ENCODE data around the gene RARG. TPM values are rescaled to one million over a fixed set of nuclear protein-coding genes. Genes with fewer than 3 reads are reported as not detected.
"Not testable (repeated sequence)": the region's sequence is repeated elsewhere in the genome, so short reads cannot be mapped to it uniquely, and the experiment has no call there.

RARG gene
- total RNA-seq, 1 donor from 2014 or later, result 5.8 TPM

DNA sequence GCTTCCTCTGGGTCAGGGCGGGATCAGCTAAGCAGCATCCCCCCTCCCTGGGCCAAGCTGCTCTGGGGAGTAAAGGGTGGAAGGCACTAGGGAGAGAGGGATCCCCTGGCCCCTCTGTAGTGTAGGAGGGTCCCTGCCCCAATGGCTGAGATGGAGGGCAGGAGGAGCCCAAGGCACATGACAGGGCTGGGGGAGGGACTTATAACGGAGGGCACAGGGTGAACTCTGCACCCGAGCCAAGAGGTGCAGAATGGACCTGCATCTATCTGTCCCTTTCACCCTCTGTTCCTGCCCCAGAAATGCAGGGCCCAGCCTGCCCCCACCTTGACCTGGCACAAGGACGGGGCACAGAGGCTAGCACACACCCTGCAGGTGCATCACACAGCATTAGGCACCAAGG, 21.2 kb downstream of the RARG start:
- no peak for DNase-seq (ENCODE audit: low spot score)

DNA sequence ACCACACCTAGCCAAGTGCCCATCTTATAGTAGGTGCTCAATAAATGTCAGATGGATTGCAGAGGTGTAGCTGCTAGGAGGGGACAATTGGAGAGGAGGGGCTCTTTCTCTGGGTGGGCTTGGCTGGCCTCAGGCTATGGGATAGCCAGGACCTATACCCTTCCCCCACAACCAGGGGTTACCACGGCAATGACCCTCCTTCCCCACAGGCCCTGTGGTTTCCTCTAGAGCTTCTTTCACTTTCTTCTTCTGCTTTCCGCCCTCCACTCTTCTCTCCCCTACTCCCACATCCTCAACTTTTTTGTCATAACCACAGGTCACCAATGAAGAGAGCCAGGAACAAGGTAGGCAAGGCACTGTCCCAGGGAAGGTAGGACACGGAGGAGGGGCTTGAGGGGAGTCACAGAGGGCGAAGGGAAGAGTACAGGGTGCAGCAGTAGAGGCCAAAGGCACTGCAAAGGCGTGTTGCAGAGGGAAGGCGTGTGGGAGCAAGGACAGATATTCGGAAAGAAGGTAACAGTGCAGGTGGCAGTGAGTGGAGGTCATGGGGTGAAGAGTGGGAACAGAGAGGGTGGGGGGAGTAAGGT, 23.0 kb downstream of the RARG start:
- no peak for DNase-seq (ENCODE audit: low spot score)

DNA sequence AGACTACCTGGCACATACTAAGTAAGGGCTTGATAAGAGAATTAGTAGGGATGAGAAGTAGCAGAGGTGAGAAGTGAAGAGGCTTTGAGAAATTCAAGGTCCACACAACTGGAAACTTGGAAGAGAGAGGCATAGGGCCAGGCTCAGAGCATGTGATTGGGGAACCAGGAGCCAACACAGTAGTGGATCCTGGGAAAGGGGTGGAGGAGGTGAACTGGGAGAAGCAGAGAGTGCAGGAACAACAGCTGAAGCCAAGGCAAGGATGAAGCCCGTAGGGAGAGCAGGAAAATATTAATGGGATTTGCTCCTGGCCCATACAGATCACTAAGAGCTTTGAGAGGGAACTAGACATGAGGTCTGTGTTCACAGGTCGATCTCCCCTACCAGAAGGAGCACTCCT, 23.6 kb downstream of the RARG start:
- no peak for DNase-seq (ENCODE audit: low spot score)

DNA sequence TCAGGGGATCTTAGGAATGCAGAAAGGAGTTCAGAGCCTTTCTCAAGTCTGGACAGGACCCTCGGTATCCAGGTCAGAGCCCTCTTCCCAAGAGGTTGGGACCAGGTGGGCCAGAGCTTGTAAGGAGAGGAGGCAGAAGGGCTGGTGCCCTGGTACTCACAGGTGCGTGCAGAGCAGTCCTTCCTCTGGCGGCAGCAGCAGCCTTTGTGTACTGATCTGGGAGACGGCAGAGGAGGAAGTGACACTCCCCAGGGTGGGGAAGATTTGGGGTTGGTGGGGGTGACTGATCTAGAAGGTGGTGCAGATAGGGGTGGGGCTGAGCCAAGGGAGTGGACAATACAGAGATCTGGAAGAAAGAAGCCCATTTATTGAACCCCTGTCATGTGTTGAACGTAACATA, 25.0 kb downstream of the RARG start, which contains the start of gene ITGB7:
Gene ITGB7, minus strand, starts transcription at position 210 of the 400 bp plus-strand sequence. CDS start 6,808 bp downstream, outside the sequence.
- no peak for DNase-seq (ENCODE audit: low spot score)

DNA sequence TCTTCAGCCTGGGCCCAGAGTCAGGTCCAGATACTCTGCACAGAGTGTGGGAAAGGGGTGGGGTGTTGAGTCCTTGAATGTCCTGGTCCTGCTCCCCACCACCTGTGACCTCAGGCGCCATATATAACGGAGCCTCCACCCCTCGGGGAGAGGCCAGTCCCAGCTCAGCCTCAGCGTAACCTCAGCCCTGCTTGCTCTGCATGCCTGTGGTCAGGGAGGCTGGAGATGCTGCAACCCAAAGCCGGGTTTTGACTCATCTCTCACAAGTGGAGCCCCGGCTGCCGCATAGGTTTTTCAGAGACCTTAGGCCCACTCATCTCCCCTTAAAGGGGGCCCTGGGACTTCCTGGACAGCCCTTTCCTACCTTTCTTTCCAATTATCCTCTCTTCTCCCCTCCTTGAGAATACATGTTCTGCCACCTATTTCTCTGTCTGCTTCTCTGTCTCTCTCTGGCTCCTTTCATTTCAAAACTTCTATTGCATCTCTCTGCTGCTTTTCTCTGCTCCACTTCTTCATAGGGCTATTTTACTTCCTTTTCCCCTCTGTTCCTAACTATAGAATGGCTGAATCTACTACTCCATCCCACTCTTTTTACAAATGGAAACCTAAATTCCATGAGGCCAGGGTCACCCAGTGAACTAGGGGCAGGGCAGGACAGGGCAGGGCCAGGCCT, 26.1 kb downstream of the RARG start:
- DNase-seq (ENCODE audit: low spot score), result peak; percentile 53

DNA sequence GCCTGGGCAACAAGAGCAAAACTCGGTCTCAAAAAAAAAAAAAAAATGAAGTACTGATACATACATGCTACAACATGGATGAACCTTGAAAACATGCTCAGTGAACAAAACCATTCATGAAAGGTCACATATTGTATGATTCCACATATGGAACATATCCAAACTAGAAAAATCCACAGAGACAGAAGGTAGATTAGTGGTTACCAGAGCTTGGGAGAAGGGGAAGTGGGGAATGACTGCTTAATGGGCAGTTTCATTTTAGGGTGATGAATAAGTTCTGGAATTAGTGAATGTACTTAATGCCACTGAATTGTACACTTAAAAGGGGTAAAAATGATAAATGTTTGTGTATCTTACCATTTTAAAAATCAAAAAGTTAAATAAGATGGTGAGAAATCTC, 27.7 kb downstream of the RARG start:
- DNase-seq (ENCODE audit: low spot score), result no peak

DNA sequence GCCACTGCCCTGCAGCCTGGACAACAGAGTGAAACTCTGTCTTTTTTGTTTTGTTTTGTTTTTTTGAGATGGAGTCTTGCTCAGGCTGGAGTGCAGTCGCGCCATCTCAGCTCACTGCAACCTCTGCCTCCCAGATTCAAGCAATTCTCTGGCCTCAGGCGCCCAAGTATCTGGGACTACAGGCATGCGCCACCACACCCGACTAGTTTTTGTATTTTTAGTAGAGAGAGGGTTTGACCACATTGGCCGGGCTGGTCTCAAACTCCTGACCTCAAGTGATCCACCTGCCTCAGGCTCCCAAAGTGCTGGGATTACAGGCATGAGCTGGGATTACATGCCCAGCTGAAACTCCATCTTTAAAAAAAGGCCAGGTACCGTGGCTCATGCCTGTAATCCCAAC, 29.7 kb downstream of the RARG start:
- DNase-seq (ENCODE audit: low spot score), result not testable (repeated sequence)

DNA sequence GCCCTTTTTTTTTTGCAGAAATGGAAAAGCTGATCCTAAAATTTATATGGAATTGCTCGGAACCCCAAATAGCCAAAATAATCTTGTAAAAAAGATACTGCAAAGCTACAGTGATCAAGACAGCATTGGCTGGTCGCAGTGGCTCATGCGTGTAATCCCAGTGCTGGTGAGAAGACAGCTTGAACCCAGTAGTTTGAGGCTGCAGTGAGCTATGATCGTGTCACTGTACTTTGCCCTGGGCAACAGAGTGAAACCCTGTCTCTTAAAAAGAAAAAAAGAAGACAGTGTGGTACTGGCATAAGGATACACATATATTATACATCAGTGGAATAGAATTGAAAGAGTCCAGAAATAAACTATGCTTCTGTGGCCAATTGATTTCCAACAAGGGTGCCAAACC, 30.4 kb downstream of the RARG start:
- no peak for DNase-seq (ENCODE audit: low spot score)

DNA sequence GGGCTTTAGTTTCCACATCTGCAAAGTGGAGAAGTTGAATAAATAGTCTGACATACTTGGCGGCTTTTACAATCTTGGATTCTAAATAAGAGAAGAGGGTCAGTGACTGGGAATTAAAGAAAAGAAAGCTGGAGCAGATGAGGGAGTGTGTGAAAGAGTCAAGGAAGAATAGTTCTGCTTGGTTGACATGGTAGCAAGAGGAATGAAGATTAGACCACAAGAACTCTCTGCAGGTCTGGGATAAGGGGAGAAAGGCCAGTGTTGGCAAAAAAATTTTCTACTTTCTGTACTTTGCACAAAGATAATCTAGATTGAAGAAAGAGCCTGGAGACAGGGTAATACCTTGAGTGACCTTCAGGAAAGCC, 30.9 kb downstream of the RARG start:
- no peak for DNase-seq (ENCODE audit: low spot score)

DNA sequence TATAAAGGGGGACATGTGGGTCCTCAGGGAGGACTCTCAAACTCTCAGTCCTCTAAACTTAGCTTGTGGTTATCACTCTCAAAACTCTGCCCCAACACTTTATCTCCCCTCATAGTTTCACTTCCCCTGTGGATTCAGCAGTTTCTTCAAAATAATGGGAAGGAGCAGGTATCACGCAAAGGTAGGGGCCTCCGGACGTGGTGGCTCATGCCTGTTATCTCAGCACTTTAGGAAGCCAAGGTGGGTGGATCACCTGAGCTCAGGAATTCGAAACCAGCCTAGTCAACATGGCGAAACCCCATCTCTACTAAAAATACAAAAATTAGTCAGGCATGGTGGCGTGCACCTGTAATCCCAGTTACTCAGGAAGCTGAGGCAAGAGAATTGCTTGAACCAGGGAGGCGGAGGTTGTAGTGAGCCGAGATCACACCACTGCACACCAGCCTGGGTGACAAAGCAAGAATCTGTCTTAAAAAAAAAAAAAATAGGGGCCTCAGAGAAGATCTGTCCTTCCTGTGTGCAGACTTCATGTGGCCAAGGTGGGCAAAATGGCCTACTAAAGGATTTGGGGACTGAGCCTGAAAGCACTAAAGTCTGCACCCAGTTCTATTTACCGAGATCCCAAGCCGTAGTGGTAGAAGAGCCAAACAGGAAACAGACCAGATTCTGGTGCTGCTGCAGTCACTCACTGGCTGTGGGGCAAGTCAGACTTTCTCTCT, 31.4 kb downstream of the RARG start:
- DNase-seq (ENCODE audit: low spot score), result no peak

DNA sequence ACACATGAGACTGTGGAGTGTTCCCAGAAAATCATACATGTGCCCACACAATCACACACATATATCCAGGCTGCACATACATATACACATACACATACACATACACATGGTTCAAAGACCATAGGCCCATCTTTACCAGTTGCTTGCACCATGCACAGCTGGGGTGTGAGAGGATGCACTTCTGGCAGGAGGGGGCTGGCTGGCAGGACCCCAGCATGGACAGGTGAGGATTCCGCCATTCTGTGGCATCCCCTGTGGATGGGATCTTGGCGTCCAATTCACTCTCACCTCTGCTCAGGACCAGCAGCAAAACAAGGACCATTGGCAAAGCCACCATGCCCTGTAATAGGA, 31.9 kb downstream of the RARG start:
- no peak for DNase-seq (ENCODE audit: low spot score)

DNA sequence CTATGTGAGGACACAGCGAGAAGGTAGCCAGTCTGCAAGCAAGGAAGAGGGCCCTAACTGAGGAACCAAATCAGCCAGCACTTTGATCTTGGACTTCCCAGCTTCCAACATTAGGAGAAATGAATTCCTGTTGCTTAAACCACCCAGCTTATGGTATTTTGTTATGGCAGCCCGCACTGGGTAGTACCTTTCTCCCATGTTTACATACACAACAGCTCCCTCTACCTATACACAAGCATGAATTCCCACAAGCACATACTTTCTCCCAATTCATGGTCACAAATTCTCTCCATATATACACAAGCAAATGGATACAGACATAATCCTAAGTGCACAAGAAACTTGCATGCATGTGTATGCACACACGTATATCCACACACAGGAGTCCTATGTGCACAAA, 32.3 kb downstream of the RARG start:
- no peak for DNase-seq (ENCODE audit: low spot score)

DNA sequence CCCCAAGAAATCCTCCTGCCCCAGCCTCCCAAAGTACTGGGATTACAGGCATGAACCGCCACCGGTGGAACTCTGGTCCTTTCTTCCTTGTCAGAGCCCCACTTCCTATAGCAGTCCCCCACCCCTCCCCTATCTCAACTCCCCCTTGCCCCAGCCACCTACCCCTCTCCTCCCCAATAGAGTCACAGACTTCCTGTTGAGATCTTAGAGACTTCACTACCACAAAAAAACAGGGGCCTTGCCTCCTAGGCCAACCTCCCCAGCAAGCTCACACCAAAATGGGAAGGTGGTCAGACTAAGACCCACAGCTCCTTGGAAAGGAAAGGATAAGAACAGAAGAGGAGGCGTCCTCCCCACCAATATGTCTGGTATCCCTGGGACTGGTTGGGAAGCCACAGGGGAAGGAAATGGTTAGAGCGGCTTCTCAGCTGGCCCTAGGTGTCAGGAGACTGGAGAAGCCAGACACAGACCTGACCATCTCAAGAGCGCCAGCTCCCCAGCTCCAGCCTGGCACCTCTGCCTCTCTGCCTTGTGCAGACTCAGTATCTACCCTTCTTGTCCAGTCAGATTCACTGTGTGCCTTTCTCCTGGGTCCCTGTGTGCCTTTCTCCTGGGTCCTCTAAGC, 33.4 kb downstream of the RARG start:
- DNase-seq (ENCODE audit: low spot score), result no peak

DNA sequence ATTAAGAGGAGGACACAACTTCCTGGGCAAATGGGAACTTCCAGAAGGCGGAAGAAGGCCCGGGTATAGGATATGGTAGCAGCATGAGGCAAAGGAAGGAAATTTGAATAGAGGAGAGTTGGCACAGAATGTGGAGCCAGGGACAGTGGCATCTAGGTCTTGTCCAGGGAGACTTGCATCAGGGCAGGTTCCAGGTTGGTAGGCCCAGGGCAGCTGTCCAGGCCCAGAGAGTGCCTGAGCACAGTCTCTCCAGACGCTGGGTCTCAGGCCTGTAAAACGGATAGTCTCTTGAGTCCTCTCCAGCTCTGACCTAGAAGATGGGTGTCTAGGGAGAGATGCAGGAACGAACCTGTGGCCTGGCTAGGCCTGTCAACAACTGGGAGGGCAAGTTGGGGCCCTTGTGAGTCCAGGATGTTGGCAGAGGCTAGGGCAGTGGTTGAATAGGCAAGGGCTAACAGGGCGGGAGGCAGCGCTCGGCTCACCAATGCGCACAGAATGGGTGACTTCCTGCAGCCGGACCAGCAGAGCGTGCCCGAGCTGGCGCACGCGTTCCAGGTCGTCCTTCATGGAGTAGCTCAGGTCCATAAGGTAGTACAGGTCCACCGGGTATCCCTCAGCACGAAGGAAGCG, 34.9 kb downstream of the RARG start:
- no peak for DNase-seq (ENCODE audit: low spot score)

DNA sequence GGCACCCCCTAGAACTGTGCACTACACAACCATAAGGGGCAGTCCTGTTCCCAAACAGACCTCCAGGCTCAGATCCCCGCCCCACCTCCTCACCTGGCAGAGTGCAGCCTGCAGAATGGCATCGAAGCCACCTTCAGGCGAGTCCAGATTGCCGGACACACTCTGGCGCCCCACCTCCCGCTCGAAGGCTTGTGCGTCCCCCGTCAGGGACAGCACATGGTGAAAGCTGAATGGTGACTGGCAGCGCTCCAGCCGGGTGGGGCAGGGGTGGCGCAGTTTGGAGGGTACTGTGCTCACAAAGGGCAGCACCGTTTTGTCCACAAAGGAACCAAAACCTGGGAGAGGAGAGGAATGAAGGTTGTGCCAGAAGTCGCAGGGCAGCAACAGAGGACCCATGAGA, 35.5 kb downstream of the RARG start:
- DNase-seq (ENCODE audit: low spot score), result no peak

DNA sequence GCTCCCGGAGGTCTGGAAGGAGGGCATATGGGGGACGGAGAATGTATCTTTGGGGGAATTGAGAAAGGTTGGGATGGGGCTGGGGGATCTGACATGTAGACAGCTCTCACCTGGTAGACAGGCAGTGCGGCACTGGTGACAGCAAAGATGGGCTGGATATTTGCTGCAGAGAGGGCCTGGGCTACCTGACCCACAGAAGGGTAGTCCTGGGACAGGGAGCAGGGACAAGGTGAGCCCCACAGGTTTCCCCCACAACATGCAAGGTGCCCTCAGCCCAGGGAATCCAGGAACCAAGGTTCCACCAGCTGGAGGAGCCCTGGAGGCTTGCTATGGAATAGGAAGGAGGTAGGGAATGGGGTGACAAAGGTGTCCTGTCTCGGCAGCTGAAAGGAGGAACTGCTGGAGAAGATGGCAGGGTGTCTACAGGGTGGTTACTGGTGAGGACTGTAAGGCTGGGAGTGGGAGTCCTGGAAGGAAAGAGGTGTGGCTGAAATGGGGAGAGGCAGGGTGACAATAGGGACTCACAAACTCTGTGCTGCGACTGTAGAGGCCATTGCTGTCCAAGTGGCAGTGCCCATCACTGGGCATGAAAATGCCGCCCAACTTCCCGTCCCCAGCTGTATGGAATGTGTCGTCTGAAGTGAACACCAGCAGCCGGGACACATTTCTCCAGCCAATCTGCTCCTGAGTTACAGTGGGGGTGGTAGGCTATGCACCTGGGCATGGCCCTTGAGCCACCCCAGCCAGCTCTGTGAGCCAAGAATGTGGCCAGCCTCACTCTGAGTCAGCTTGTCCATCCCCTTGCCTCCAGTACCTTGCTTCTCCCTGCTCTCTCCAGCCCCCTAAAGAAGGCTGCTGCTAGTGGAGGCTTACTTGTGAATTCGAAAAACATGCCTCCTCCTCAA, 36.2 kb downstream of the RARG start:
- no peak for DNase-seq (ENCODE audit: low spot score)

DNA sequence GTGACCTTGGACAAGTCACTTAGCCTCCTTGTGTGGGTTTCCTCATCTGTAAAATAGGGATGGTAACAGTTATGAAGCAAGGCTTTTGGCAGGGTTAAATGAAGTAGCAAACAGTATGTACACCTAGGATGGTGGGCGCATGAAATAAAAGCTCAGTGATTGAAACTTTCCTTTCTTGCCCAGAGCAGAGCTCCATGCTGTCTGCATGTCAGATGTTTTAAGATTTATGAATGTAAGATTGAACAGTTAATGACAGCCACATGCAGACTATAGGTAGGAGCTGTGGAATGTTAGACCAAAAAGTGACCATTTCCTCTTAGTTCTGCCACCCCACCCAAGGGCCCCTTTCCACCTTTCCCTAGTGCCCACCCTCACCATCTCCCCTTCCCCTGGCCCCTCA, 37.0 kb downstream of the RARG start:
- DNase-seq (ENCODE audit: low spot score), result no peak

DNA sequence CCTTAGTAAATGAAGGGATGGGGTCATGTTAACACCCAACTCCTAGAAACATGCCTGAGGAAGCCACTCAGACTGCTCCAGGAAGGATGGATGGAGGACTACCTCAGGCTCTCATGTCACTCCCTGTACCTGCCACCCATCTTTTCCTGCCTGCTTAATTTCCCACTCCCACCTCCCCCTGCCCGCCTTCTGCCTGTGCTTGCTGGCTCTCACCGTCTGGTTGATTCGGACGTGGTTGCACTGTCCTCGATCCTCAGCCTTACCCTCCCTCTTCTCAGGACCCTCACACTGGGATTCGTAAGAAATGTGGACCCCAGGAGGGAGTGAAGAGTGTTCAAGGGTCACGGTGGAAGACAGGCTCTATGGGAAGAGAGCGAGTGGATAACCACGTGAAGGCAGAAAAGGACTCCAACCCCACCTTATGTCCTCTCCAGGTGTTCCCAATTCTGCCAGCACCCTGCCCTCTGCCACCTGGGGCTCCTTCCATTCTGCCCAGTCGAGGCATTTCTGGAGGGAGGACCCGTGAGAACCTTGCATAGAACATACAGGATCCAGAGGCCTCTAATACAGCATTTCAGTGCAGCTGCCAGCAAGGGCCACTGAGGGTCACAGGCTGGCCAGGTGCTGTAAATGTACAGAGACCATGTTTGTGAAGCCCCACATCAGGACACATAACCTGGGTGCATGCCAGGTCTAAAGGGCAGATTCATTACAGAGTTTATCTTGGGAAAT, 37.9 kb downstream of the RARG start:
- DNase-seq (ENCODE audit: low spot score), result no peak

DNA sequence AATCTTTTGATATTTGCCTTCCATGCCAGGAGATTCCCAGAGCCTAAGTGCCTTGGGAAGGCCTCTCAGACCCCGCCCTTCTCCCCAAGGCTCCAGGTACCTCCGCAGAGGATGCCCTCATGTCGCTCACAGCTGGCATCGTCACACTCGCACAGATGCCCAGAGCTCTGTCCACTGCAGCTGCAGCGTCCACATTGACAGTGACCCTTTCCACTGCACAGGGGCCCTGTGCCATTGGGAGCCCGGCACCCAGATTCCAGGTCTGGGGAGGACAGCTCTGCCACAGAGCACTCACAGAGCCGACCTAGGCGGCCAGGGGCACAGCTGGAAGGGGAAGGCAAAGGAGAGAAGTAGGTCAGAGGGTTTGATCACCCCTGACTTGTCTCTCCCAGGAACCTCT, 39.0 kb downstream of the RARG start:
- DNase-seq (ENCODE audit: low spot score), result no peak

DNA sequence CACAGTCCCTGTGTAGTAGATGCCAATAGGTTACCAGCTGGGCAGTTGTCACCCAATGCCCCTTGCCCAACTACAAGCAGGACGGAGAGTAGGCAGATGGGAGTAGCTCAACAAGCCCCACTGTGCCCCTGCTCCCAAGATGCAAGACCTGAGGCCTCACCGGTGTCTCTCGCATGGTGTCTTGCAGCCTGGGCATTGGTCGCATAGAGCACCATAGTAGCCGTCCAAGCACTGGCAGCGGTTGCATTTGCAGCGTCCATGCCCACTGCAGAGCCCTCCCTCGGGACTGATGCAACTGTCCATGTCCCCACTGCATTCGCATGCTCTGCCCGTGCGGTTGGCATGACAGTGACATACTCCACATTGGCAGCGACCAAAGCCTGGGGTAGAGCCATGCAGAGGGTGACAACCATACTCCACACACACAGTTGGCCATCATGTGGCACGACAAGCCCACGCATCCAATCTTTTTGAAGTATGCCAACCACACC, 39.4 kb downstream of the RARG start:
- no peak for DNase-seq (ENCODE audit: low spot score)

All from umbilical cord (tissue), 2 donors.